Amygdala (tissue), 56 donors: ENCODE data around the gene CDC42EP2.

Experiments
- DNase-seq, 56 donors: peaks; one replicate each; lab custom pipeline; 2025; lab: John Stamatoyannopoulos, UW

Gene CDC42EP2

DNA sequence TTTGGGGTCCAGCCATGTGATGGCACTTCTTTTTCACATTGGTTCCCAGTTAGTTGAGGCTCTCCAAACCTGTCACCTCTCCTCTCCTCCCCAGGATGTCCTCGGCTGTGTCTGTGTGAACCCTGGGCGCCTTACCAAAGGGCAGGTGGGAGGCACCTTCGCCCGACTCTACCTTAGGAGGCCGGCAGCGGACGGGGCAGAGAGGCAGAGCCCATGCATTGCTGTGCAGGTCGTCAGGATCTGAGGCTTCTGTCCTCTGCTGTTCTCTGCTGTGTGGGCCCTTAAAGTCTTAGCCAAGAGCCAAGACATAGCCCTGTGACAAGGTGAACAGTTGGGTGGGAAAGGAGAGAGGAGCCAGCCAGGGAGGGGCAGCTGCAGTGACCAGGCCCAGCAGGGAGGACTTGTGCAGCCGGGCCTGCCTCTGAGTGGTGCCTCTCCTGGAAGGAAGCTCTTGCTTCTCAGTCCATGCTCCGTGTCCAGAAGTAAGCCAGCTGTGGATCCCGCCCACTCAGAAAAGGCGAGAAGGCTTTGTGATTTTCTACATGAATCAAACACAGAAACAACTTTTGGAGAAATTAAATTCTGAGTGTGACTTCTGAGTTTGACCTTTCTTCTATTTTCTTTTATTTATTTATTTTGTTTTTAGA lies 17.5 kb upstream of the CDC42EP2 start:
- DNase-seq = no peak

GRCh38 chr11:65298131-65298535 lies 16.5 kb upstream of the CDC42EP2 start:
- DNase-seq = peak in 42 of 56 donors; percentile 22 to 83 (median 58)

DNA sequence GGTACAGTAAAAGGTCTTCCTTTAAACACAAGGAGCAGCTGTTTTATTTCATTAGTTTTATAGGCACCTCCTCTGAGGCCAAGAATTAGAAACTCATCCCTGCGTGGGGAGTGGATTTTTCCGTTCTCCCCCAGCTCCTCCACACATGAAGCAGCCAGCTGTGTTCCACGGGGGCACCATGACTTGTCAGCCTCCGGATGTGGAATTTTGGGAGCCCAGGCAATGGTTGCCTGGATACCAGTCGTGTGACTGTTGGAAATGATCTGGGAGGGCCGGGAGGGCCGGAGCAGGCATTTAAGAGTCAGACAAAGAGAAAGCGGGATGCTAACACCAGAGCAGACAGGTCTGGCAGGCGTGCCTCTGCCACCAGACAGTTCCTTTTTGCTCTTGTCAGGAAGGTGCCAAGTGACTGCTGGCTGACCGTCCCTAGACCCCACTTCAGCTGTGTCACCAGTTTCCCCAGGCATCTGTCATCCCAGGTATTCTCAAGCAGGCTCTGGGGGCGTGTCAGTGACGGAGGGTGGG lies 15.9 kb upstream of the CDC42EP2 start:
- DNase-seq = peak in 38 of 56 donors; percentile 19 to 80 (median 43)

- DNase-seq = no peak
Measured at GRCh38 chr11:65300621-65301275, 13.9 kb upstream of the CDC42EP2 start.

- peak in 26 of 56 donors; percentile 16 to 79 (median 54) for DNase-seq
Measured at GRCh38 chr11:65301491-65302329, 13.0 kb upstream of the CDC42EP2 start.

DNA sequence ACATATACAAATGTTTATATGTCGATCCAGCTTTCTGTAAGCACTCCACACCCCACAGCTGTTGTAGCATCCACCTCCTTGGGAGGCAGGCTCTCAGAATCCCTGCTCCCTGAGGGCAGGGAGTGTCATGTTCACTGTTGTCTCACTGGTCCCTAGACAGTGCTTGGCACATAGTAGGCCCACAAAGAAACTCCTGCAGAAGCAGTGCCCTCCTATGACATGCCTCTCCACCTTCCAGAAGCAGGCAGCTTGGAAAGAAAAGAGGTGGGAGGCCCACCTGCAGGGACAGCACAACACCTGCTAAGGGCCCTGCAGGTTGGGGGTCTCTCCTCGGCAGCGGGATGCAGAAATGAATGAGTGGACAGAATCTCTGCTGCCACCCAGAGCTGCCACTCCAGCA lies 11.1 kb upstream of the CDC42EP2 start:
- DNase-seq = no peak

DNA sequence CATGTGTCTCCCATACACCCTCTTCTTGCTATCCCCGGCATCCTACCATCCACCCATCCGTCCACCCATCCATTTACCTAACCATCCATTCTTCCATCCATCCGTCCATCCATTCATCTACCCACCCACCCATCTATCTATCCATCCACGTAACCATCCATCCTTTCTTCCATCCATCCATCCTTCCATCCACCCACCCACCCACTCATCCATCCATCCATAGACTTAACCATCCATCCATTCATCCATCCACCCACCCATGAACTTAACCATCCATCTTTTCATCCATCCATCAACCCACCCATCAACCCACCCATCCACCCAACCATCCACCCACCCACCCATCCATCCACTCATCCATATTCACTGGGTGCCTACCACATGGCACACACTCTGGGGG lies 10.6 kb upstream of the CDC42EP2 start:
- DNase-seq = no peak

GRCh38 chr11:65304613-65305012 lies 10.1 kb upstream of the CDC42EP2 start:
- DNase-seq = no peak

DNA sequence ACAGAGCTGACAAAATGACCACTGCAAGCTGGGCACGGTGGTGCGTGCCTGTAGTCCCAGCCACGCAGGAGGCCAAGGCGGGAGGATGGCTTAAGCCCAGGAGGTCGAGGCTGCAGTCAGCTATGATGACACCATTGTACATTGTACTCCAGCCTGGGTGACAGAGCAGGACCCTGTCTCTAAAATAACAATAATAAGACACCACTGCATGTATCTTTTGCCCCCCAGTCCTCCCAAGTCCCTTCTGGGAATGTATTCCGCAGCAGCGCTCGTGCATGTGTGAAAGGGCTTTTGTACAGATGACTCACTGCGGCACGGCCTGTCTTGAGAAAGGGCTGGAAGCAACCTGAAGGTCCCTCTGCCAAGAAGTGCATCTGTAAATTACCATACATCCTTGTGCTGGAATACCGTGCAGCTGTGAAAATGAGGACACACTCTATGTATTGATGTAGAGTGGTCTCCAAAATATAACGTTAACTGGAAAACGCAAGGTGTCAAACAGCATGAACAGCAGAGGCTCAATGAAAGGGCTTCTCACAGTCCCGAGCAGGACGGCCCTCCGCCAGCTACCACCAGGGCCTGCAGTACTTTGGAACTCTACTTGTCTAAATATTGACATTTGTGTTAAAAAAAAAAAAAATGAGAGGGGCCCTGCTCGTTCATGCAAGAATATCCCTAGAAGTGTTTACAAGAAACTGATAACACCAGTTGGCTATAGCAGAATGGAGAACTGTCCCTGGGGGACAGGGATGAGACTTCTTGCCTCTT lies 9.0 kb upstream of the CDC42EP2 start:
- peak in 1 of 56 donors; percentile 22 for DNase-seq

DNA sequence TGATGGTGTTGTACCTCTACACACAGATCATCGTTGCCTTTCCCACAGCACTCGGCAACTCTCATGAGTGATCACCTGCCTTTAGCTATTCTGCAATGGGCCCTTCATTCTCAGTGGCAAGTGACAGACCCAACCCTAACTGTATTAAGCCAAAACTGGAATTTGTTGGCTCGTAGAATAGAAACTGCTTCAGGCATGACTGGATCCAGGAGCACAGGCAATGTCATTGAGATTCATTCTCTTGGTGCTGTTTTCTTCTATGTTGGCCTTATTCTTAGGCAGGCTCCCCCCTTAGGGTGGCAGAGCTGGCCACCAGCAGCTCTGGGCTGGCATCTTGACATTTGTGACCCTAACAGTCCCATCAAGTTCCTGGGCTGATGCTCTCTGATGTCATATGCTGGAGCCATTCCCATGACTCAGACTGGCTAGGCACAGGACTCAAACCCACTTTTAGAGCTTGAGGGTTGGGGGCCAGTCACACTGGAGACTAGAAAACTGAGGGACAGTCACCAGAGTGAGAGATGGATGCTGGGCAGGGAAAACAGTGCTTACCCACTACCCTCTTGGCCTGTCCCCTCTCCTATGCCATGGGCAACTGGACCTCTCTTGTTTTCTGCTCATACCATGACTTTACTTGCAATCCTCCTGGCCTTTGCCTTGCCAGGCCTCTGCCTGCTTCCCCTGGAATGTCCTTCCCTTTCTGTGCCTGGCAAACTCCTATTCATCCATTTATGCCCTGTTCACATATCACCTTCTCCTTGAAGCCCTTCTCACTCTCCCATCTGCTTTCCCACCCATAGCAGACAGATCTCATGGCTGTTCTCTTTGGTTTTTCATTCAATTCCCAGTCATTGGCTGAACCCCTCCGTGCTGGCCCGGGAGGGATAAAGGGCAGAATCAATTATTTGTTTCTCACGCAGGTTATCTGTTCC lies 7.1 kb upstream of the CDC42EP2 start:
- no peak for DNase-seq

DNA sequence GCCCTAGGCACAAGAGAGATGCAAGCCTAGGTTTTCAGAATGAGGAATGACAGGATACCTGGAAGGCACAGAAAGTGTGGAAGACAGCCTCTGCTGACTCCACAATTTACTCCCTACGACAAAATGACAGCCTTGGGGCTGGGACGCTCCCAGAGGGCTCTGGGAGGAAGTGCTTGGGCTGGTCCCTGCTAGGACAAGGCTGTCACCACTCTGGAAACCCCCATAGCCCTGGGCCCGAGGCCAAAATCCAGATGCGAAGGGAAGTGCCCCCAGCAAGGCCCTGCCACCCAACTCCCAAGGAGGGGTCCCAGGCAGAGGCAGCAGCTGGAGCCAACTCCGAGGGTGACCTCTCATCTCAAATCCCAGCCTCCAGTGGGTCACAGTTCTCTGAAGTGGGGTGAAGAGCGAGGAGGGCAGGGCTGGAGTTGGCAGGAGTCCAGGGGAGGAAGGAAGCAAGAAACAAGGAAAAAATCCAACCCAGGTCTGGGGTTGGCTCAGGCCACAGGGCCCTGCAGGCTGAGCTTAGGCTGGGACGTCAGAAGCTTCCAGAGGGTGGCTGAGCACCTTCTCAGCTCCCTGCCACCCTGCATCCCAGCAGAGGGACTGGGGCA lies 6.3 kb upstream of the CDC42EP2 start:
- peak in 1 of 56 donors; percentile 36 for DNase-seq

GRCh38 chr11:65309006-65309405 lies 5.7 kb upstream of the CDC42EP2 start:
- DNase-seq = no peak

DNA sequence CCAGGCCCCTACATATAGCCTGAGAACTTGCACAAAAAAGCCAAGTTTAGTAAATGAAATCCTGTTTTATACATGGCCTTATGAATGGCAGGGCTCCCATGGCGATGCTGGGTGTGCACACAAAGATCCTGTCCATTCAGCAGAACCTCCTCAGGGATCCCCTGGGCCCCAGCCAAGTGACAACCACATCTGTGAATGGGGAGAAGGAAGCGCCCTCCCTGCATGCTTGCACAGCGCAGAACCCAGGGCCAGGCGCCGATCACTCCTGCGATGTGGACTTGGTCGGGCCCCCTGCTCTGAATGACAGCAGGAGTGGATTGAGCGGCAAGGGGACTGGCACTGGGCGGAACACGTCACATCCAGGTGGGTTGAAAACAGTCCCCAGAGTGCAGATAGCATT lies 4.5 kb upstream of the CDC42EP2 start:
- DNase-seq = peak in 14 of 56 donors; percentile 17 to 53 (median 30)

- no peak for DNase-seq
Measured at GRCh38 chr11:65310736-65311135, 3.9 kb upstream of the CDC42EP2 start.

- DNase-seq = peak in 1 of 56 donors; percentile 25
Measured at GRCh38 chr11:65311170-65311678, 3.4 kb upstream of the CDC42EP2 start.

- DNase-seq = peak in 51 of 56 donors; percentile 18 to 88 (median 65)
Measured at GRCh38 chr11:65315204-65315865, 669 bp downstream of the CDC42EP2 start.

- DNase-seq = no peak
Measured at GRCh38 chr11:65315866-65316226, 1.2 kb downstream of the CDC42EP2 start.
